NT2/D1 (cell line): ENCODE results near the gene RASSF10.

Experiments
- SUZ12 ChIP-seq: IDR thresholded peaks from 2 replicates; pipeline ENCODE4 v1.6.1; 2011; ENCODE audit not compliant: insufficient read length, insufficient read depth; ENCODE audit errors: extremely low read depth
- YY1 ChIP-seq: IDR thresholded peaks from 2 replicates; pipeline ENCODE4 v1.6.1; 2011; ENCODE audit not compliant: insufficient read length, insufficient read depth
- ZNF274 ChIP-seq: IDR thresholded peaks from 2 replicates; pipeline ENCODE4 v1.6.1; 2011; ENCODE audit warnings: mild to moderate bottlenecking, low read depth, low read length

DNA sequence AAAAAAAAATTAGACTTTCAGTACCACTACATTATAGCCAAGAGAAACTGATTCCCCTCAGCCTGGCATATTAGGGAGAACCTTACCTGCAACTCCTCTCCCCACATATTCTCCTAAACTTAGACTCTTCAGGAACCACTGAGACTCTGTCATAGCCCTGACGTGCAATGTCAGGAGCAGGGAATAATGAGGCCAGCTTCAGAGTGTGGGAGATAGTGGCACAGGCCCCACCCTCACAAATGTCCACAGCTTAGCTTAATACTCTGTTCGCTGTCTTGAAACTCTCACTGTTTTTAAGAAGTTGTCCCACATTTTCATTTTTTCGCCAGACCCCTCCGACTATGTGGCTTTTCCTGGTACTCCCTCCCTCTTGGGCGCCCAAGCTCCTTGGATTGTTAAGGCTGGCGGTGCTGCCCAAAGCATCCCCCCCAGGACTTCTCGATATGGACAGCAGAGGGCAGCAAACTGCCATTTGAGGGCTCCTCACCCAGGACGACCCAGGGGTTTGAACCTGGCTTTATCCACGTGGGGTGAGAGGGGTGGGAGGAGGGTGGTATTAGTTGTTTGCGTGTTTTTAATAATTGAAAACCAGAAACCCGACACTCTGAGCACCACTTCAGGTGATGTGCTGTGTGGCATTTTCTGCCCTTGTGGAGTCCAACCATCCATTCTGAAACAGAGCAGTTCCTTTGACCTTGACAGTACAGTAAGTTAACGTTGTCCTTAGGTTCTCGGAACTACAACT, 45.2 kb upstream of the RASSF10 start:
- TF ChIP-seq YY1 = no peak
- no peak for TF ChIP-seq ZNF274
- no peak for TF ChIP-seq SUZ12
